ENCODE measurements around the gene PSMD9. TPM values are rescaled to one million over a fixed set of nuclear protein-coding genes. Genes with fewer than 3 reads are reported as not detected.
A peak's percentile ranks its signal among the peaks of the same experiment; 100 is the strongest.

The PSMD9 gene
- total RNA-seq, 1 experiment from 2014 or later = 55.5 TPM

GRCh38 chr12:121918679-121919038 is 30.1 kb downstream of the PSMD9 start:
- H3K9ac ChIP-seq (ENCODE audit: low read length) = peak overlapping the region; percentile 50
- peak overlapping the region; percentile 40; the same call in 1 of the 2 replicates for H3K27ac ChIP-seq (ENCODE audit: low read depth, low read length)
- CTCF ChIA-PET = interaction anchor here (0.5 to 2.6 kb wide), 7 partner anchors 9 to 272 kb away, joined by 3 to 16 read pairs (median 3); partner anchors contain the start of genes PSMD9 and RHOF

DNA sequence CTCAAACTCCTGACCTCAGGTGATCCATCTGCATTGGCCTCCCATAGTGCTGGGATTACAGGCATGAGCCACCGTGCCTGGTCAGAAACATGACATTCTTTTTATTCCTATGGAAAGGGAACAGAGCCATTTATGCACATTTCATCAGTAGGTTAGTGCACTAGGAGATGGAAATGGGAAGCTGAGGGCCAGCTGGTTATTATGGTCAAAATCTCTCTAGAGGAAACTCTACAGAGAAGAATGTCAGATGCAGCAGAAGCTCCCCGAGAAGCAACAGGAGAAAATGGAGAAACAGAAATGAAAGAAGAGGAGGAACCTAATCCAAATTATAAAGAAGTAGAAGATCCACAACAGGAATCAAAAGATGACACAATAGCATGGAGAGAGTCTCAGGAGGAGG is 32.5 kb downstream of the PSMD9 start:
- Histone ChIP-seq H3K36me3 (ENCODE audit: control insufficient read depth in 1 of 2, insufficient read depth in 2 of 2, low read length in 2 of 2) (peaks cover 9 to 14% of the 10 kb centered on the region in 2 experiments; a peak in 2 of 4 replicates), H2AFZ (ENCODE audit: low read depth, low read length, poor library complexity, severe bottlenecking) (no peak overlapping the region), H3K9me3 (ENCODE audit: control insufficient read depth in 1 of 2, insufficient read depth in 1 of 2, low read depth in 1 of 2, low read length in 2 of 2) (no peaks in the 10 kb centered on the region), H3K4me2 (ENCODE audit: low read length) (no peak overlapping the region), H3K9ac (ENCODE audit: low read length) (no peak overlapping the region), H3K79me2 (ENCODE audit: insufficient read depth, low read length) (no peaks in the 10 kb centered on the region), H3K9me2 (ENCODE audit: insufficient read depth) (no peaks in the 10 kb centered on the region), H3K27me3 (ENCODE audit: insufficient read depth, low read length) (no peaks in the 10 kb centered on the region), H3K27ac (ENCODE audit: low read depth, low read length) (no peak overlapping the region), H3K4me1 (ENCODE audit: control insufficient read depth in 1 of 2, insufficient read depth in 2 of 2, low read length in 2 of 2) (peaks cover 19 to 44% of the 10 kb centered on the region in 2 experiments), H3K4me3 (replicated peaks in 1 of 2; ENCODE audit: low read depth in 1 of 2, low read length in 2 of 2) (no peak overlapping the region), H4K20me1 (ENCODE audit: insufficient read depth) (no peaks in the 10 kb centered on the region)
- ChIA-PET RAD21 (ENCODE audit: low non-redundant PET in 1 of 2, low total read pairs in 2 of 2, uncharacterized antibody in 2 of 2, unreplicated experiment in 2 of 2) (no interaction called here), POLR2A (no interaction called here), CTCF (no interaction called here)
- TF ChIP-seq SIN3A (IDR thresholded peaks at IDR 0.05; ENCODE audit: low read depth) (no peak), JUND (IDR thresholded peaks at IDR 0.05) (no peak), TCF7L2 (IDR thresholded peaks at IDR 0.05; ENCODE audit: borderline replicate concordance, extremely low read depth, insufficient read depth, insufficient read length) (no peak), POLR2AphosphoS5 (IDR thresholded peaks at IDR 0.05; ENCODE audit: low read depth, low read length) (no peak), CEBPB (IDR thresholded peaks at IDR 0.05; ENCODE audit: low read depth) (no peak), SP1 (IDR thresholded peaks at IDR 0.05; ENCODE audit: low read depth) (no peak), MAX (IDR thresholded peaks at IDR 0.05) (no peak), EZH2 (IDR thresholded peaks at IDR 0.05) (no peak), YY1 (IDR thresholded peaks at IDR 0.05; ENCODE audit: extremely low read depth, insufficient replicate concordance, low read depth, low read length) (no peak), CBX3 (IDR thresholded peaks at IDR 0.05; ENCODE audit: low read depth) (no peak), FOSL1 (IDR thresholded peaks at IDR 0.05; ENCODE audit: low read depth) (no peak), POLR2A (IDR thresholded peaks at IDR 0.05; ENCODE audit: borderline replicate concordance, extremely low read depth, insufficient read depth, insufficient read length) (no peak), ZNF274 (IDR thresholded peaks at IDR 0.05; ENCODE audit: low read depth, low read length) (no peak), EGR1 (IDR thresholded peaks at IDR 0.05; ENCODE audit: low read depth) (no peak)
- TF ChIP-seq, protein P1, sequence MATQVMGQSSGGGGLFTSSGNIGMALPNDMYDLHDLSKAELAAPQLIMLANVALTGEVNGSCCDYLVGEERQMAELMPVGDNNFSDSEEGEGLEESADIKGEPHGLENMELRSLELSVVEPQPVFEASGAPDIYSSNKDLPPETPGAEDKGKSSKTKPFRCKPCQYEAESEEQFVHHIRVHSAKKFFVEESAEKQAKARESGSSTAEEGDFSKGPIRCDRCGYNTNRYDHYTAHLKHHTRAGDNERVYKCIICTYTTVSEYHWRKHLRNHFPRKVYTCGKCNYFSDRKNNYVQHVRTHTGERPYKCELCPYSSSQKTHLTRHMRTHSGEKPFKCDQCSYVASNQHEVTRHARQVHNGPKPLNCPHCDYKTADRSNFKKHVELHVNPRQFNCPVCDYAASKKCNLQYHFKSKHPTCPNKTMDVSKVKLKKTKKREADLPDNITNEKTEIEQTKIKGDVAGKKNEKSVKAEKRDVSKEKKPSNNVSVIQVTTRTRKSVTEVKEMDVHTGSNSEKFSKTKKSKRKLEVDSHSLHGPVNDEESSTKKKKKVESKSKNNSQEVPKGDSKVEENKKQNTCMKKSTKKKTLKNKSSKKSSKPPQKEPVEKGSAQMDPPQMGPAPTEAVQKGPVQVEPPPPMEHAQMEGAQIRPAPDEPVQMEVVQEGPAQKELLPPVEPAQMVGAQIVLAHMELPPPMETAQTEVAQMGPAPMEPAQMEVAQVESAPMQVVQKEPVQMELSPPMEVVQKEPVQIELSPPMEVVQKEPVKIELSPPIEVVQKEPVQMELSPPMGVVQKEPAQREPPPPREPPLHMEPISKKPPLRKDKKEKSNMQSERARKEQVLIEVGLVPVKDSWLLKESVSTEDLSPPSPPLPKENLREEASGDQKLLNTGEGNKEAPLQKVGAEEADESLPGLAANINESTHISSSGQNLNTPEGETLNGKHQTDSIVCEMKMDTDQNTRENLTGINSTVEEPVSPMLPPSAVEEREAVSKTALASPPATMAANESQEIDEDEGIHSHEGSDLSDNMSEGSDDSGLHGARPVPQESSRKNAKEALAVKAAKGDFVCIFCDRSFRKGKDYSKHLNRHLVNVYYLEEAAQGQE (IDR thresholded peaks at IDR 0.05; ENCODE audit: low read depth) = no peak
- no TSS peak for BruUV-seq (replicated peaks)
- intact Hi-C loops (cut with micrococcal nuclease) = no loop called here
- ATAC-seq (no peak), DNase-seq (ENCODE audit: low read depth, low spot score) (no peak)

More at GRCh38 chr12:121918679-121919038, 30.1 kb downstream of the PSMD9 start:
- no peaks in the 10 kb centered on the region for H3K27me3 ChIP-seq (ENCODE audit: insufficient read depth, low read length)
- H3K4me2 ChIP-seq (ENCODE audit: low read length) = peak overlapping the region; percentile 84
- RAD21 ChIA-PET (ENCODE audit: low non-redundant PET in 1 of 2, low total read pairs in 2 of 2, uncharacterized antibody in 2 of 2, unreplicated experiment in 2 of 2) = no interaction called here
- peak overlapping the region; percentile 46 to 52 for H3K4me3 ChIP-seq (replicated peaks in 1 of 2; ENCODE audit: low read depth in 1 of 2, low read length in 2 of 2)
- POLR2A ChIA-PET = no interaction called here
- peaks cover 12 to 23% of the 10 kb centered on the region in 2 experiments; a peak in 3 of 4 replicates for H3K36me3 ChIP-seq (ENCODE audit: control insufficient read depth in 1 of 2, insufficient read depth in 2 of 2, low read length in 2 of 2)
- ATAC-seq = peak; percentile 59
- H4K20me1 ChIP-seq (ENCODE audit: insufficient read depth) = no peaks in the 10 kb centered on the region
- intact Hi-C loops (cut with micrococcal nuclease) = no loop called here
- no peaks in the 10 kb centered on the region for H3K9me3 ChIP-seq (ENCODE audit: control insufficient read depth in 1 of 2, insufficient read depth in 1 of 2, low read depth in 1 of 2, low read length in 2 of 2)
- peaks cover 7 to 23% of the 10 kb centered on the region in 2 experiments; a peak in 3 of 4 replicates for H3K4me1 ChIP-seq (ENCODE audit: control insufficient read depth in 1 of 2, insufficient read depth in 2 of 2, low read length in 2 of 2)
- TF ChIP-seq TCF7L2 (IDR thresholded peaks at IDR 0.05; ENCODE audit: borderline replicate concordance, extremely low read depth, insufficient read depth, insufficient read length) (no peak), EZH2phosphoT487 (IDR thresholded peaks at IDR 0.05; ENCODE audit: borderline replicate concordance) (no peak), FOSL1 (IDR thresholded peaks at IDR 0.05; ENCODE audit: low read depth) (no peak), EGR1 (IDR thresholded peaks at IDR 0.05; ENCODE audit: low read depth) (no peak), EZH2 (IDR thresholded peaks at IDR 0.05) (no peak), JUND (IDR thresholded peaks at IDR 0.05) (no peak), CBX3 (IDR thresholded peaks at IDR 0.05; ENCODE audit: low read depth) (no peak)
- no TSS peak for BruUV-seq (replicated peaks)
- H3K9me2 ChIP-seq (ENCODE audit: insufficient read depth) = no peaks in the 10 kb centered on the region
- no peak overlapping the region for H2AFZ ChIP-seq (ENCODE audit: low read depth, low read length, poor library complexity, severe bottlenecking)
- DNase-seq (ENCODE audit: low read depth, low spot score) = no peak
- H3K79me2 ChIP-seq (ENCODE audit: insufficient read depth, low read length) = no peaks in the 10 kb centered on the region

All from HCT116 (cell line).